NCI-H1436 treated with DMSO at 0.1 percent for 48 hours (cell line): ENCODE results near the gene DYSF.

Source experiments
- DNase-seq: peaks from one replicate; lab custom pipeline; 2025; lab: John Stamatoyannopoulos, UW

DYSF gene

DNA sequence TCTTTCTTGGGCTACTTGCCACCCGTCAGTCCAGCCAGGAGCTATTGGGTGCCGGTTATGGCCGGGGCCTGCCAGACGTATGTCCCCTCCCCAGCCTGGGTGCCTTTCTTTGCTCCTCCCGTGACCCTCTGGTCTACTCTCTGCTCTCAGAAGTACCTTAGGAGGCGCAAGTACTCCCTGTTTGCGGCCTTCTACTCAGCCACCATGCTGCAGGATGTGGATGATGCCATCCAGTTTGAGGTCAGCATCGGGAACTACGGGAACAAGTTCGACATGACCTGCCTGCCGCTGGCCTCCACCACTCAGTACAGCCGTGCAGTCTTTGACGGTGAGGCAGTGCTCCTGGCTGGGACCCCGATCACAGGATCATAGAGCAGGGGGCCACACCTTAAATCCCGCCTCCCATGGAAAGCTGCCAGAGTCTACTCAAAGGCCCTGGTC, 99.5 kb downstream of the DYSF start:
- no peak for DNase-seq

- no peak for DNase-seq
Observed at GRCh38 chr2:71554028-71554705, 100.8 kb downstream of the DYSF start.

DNA sequence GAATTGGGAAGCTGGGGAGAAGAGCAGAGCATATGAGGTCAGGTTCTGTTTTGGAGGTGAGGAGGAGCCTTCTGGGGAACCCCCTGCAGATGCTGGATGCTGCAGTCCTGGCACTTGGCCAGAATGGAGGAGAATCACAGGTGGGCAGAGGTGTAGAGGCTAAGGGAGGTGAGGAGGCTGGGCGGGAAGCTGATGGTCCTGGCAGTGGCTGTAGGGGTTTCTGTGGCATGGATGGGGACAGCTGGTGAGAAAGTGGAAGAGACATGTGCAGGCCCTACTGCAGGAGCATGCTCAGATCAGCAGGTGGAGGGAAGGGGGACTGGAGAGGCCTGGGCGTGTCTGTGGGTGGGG, 101.3 kb downstream of the DYSF start:
- no peak for DNase-seq

- no peak for DNase-seq
Observed at GRCh38 chr2:71555798-71556454, 102.6 kb downstream of the DYSF start.

DNA sequence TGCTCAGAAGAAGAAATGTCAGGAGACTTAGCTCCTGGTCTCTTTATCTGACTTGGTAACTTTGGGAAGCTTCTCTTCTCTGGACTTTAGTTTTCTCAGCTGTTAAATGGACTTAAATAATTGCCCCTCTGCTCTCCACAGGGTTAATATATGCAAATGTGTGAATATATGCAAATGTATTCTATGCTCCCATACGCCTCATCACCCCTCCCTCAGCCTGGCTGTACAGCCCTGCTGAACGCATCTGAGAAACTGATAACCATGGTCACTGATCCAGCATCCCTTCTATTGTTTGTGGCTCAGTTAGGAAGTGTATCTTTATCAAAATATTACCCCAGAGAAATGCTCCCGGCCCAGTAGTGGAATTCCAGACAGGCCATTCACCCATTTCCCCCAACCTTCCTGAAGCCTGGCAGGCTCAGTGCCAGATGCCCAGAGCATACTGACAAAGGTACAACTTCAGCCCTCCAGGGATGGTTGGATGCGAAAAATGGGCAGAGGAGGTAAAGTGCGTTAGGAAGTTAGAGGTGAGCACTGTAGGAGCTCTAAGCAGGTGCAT, 103.4 kb downstream of the DYSF start:
- no peak for DNase-seq

- no peak for DNase-seq
Observed at GRCh38 chr2:71557321-71557720, 104.0 kb downstream of the DYSF start.

GRCh38 chr2:71558300-71559051, 105.1 kb downstream of the DYSF start:
- DNase-seq: no peak

DNA sequence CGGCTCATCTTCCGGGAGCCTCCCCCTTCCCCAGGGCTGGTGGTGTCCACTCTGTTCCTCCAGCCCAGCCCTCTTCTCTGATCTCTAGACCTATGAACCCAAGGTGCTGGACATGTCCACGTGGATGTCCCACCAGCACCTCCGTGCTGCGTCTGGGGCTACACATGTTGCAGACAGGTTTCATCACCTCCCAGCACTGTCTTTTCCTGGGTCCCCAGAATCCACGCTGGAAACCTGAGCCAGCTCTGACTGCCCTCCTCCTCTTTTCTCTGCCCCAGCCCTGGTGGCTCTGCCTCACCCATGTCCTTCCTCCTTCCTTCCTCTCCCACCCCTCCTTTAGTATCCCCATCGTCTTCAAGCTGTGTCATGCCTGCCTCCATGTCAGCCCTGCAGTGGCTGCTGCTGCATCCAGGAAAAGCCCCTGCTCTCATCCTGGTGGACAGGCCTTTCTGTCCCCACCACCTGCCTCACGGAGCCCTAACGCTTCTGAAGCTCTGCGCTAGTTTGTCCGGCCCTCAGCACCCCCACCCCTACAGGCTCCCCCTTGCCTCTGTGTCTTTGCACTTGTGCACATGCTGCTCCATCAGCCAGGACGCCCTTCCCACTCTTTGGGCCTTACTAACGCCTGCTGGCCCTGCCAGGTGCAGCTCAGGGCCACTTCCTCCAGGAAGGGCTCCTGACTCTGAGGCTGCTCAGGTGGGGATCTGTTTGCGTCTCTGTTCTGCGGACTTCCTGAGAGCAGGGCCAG, 105.9 kb downstream of the DYSF start:
- no peak for DNase-seq

DNA sequence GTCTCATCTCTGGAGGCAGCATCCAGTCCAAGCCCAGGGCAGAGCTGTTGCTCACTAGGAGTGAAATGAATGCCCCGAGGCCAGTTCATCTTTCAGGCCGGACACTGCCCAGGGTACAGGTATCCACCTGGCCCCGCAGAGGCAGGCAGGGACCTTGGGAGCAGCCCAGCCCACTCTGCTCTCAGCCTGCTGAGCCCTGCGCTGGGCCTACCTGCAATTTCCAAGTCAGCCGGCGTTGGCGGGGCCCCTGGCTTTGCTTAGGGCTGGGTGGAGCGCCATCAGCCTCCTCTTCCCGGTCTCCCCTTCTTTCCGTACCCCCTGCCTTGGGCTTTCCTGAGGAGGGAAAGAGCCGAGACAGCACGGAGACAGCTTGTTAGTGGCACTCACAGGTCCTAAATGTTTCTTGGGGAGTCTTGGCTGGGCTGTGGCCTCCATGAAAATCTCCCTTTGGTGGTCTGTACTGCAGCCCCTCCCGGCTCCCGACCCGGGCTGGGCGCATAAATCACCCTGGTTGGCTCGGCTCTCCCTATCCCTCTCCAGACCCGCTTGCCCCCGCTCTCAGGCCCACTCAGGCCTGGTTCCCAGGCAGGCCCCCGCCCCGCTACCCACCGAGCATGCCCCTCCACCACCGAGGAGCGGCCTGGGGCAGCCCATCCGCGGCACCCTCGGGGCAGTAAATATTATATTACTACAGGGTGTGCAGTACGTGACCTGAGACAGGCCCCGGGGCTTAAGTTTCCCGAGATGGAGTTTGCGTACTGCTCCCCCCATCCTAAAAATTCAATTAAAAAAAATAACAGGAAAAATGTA, 106.7 kb downstream of the DYSF start:
- DNase-seq: no peak

DNA sequence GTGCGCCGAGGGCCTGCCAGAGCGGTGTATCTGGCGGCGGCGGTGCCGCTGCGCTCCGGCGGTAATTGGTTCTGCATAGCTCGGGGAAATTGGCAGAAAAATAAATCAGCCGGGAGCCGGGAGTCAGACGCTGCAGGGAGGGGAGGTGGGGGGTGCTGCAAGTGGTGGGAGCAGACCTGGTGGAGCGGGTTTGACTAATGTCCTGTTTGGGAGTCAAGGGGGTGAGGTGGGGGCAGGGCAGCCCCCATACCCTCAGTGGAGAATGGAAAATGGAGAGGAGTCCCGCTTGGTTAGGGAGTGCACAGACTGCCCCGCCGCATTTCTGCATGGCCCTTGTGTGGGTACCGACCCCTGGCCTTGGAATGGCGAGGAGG, 107.3 kb downstream of the DYSF start:
- DNase-seq: no peak

- DNase-seq: no peak
Observed at GRCh38 chr2:71561441-71562267, 108.3 kb downstream of the DYSF start.

GRCh38 chr2:71562518-71562917, 109.2 kb downstream of the DYSF start:
- no peak for DNase-seq

DNA sequence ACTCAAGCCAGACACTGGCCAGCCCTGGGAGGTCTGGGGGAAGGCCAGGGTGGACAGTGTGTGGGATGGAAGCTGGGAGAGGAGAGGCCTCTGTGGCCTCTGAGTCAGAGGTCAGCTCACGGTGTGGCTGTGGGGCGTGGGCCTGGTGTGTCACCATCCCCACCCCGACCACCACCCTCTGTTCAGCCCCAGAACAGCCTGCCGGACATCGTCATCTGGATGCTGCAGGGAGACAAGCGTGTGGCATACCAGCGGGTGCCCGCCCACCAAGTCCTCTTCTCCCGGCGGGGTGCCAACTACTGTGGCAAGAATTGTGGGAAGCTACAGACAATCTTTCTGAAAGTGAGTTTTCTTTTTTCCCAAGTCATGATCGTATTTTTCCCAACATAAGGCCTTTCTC, 110.5 kb downstream of the DYSF start:
- DNase-seq: no peak

GRCh38 chr2:71564361-71564760, 111.0 kb downstream of the DYSF start:
- no peak for DNase-seq

DNA sequence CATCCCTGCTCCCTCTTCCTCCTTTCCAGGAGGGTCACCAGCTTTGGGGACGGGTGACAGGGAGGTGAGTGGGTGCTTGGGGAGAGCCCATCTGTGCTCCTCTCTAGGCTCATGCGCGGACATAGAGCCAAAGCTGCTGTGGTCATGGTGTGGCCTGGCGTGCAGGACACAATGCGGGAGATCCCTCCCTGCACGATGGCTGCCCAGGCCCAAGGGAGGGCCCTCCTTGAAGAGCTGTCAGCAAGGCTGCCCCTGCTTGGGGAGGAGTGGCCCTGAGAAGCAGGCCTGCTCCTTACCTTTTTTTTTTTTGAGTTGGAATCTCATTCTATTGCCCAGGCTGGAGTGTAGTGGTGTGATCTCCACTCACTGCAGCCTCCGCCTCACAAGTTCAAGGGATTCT, 111.4 kb downstream of the DYSF start:
- no peak for DNase-seq

GRCh38 chr2:71566372-71566771, 113.0 kb downstream of the DYSF start:
- DNase-seq: no peak

- DNase-seq: no peak
Observed at GRCh38 chr2:71567625-71568024, 114.3 kb downstream of the DYSF start.

DNA sequence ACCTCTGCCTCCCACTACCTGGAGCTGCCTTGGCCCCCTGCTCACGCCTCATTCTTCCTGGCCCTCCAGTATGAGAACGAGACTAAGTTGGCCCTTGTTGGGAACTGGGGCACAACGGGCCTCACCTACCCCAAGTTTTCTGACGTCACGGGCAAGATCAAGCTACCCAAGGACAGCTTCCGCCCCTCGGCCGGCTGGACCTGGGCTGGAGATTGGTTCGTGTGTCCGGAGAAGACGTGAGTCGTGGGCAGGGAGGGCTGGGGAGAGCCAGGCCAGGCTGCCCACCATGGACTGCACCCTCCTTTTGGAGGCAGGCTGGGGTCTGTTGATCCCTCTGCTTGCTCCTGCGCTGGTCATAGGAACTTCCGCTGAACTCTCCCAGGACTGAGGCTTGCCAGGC, 114.7 kb downstream of the DYSF start:
- no peak for DNase-seq

GRCh38 chr2:71570511-71570910, 117.2 kb downstream of the DYSF start:
- DNase-seq: no peak

- DNase-seq: no peak
Observed at GRCh38 chr2:71570951-71571460, 117.6 kb downstream of the DYSF start.
